Daoy (cell line): ENCODE data around the gene ACAN. TPM values are rescaled to one million over a fixed set of nuclear protein-coding genes. Genes with fewer than 3 reads are reported as not detected.

Experiments used
- DNase-seq: peaks from one replicate; pipeline ENCODE4 v3.0.0-alpha.2; 2015; ENCODE audit warnings: low read depth
- total RNA-seq: library from RNA; depleted of rRNA; stranded (reverse); fragments of >200 nt; shearing (Covaris generic); gene quantifications from 2 replicates; pipeline ENCODE4 v1.2.3, GENCODE V29; 2014; rRNA removed

Gene ACAN
- not detected in 2 replicates for total RNA-seq

DNA sequence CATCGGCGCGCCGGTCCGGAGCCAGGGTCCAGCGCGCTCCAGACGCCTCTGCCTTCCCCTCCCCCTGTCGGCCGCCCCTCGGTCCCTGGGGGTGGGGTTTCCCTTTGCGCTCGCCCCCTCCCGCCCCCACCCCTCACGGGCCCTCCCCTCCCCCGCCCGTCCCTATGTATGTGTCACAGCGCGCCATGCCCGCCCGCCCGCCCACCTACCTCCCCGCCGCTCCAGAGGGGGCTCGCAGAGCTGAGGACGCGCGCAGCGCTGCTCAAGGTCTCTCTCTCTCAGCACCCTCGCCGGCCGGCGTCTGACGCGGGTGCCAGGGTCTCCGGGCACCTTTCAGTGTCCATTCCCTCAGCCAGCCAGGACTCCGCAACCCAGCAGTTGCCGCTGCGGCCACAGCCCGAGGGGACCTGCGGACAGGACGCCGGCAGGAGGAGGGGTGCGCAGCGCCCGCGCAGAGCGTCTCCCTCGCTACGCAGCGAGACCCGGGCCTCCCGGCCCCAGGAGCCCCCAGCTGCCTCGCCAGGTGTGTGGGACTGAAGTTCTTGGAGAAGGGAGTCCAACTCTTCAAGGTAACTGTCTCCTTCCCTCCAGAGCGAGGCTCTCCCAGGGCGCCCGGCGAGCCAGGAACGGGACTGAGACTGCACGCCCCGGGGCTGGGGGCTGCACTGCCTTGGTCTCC lies at the start of gene ACAN:
Gene ACAN (plus strand): TSS at position 196 of the 679 bp plus-strand sequence. CDS start 32,771 bp downstream, outside the sequence.
- DNase-seq = no peak

DNA sequence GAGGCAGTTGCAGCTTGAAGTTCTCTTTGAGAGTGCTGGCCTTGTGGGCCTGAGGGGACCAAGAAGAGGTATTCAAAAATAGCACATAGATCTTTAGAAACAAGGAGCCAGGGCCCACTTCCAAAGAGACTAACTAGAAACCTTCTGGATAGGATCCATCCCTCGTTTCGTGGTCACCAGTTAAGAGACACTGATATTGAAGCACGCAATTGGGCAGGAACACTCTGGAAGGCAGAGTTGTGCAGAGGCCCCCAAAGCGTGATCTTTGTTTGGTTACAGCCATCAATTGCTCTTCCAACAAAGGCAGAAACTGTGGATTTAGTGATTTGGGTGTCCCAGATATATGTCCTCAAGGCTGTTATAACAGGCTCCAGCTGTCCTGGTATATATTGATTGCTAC lies 46.7 kb upstream of the ACAN start:
- no peak for DNase-seq

DNA sequence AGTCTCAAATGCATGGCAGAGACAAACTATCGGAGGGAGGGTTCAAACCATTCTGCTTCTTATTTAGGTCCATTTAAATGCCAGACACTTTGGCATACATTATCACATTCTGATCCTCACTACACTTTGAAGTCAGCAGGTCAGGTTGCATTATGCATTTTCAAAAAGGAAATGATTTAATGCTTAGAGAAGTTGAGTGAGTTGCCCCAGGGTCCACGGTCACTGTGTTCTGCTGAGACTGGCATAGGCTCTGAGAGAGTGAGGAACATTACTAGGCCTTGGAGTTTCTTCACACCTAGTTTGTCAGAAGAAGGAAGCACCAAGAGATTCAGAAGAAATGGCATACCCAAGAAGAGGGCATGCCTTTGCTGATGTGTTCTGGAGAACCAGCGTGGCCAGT lies 46.3 kb upstream of the ACAN start:
- DNase-seq = no peak

DNA sequence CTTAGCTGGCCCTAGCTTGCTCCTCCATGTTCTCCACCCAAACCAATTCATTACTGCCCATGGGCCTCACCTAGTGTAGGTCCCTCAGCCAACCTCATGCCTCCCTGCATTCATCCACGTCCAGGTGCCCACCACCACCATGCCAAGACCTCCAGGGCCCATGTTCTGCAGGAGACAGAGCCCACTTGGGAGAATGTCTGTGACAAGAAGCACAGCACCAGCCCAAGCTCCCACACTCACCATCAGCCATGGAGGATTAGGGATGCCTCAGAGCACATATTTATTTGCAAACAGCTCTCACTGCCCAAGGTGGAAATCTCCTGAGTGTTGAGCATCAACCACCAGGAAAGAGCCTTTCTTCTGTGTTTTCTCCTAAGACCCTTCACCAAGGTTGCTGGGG lies 43.4 kb upstream of the ACAN start:
- no peak for DNase-seq

DNA sequence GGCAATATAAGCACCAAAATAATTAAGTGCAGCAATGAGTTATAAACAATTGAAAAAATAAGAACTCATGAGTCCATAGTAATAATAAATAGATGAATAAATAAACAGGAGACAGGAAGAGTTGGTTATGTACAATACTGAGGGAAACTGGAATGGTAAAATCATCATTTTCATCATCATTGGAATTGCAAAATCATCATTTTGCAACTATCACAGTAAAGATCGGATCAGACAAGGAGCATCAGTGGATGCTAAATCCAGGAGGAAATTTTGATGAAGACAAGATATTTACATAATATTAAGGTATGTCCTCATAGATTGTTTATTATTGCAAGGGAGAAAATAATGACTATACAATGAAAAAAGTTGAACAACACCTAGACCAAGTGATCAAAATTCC lies 38.8 kb upstream of the ACAN start:
- no peak for DNase-seq

DNA sequence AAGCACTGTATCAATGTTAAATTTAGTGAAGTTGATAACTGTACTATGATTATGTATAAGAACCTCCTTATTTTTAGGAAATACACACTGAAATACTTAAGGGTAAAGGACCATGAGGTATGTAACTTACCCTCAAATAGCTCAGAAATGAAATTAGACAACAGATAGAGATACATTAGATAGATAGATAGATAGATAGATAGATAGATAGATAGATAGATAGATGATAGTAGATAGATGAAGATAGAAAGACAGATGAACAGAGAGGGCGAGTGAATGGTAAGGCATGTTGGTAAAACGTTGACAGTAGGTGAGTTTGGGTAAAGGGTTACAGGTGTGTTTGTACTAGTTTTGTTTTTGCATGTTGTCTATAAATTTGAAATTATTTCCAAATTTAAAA lies 38.0 kb upstream of the ACAN start:
- no peak for DNase-seq

DNA sequence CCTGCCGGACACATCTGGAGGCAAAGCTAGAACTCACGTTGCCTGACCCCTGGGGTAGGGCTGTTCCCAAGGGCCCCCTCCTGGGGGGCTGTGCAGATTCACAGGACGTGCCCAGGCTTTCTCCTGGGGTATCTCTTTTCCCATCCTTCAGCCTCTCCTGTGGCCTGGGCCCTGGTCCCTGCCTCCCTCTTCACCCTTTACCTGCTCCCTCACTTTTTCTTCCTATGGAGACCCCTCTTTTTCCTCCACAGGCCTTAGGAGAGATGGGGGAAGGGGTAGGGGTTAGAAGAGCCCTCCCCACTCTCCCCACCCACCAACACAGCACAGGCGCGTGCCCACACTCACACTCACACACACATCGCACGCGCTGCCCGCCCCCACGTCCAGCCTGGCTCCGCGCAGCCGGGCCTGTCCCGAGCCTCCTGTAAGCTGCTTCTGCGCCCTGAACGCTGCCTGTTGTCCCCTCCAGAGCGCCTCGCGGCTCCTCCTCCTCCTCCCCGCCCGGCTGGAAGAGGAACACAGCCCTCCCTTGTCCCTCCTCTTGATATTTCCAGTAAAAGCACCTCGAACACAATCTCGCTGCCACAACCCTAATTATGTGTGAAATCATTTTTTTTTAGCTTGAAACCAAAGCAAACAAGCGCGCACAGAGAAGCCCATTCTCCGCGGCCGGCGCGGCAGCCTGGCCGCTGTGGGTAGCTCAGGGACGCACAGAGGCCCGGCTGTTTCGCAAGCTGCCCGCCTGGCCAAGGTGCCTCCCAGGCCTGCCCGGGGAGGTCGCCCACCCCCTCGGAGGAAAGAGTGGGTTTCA lies 33.9 kb upstream of the ACAN start:
- DNase-seq = no peak

DNA sequence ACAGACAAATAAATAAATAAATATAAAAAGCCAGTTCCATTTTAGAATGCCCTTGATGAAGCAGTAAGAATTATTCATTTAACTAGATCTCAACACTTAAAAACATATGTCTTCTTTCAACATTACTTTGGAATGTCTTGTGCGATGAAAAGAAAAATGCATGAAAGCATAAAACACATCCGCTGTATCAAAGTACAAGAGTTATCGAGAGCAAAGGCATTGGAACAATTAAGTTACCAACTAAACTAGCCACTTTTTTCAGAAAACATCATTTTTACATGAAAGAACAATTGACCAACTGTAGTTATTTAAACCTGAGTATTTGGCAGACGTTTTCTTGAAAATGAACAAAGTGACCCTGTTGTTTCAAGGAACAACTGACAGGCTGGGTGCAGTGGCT lies 27.5 kb upstream of the ACAN start:
- DNase-seq = no peak

DNA sequence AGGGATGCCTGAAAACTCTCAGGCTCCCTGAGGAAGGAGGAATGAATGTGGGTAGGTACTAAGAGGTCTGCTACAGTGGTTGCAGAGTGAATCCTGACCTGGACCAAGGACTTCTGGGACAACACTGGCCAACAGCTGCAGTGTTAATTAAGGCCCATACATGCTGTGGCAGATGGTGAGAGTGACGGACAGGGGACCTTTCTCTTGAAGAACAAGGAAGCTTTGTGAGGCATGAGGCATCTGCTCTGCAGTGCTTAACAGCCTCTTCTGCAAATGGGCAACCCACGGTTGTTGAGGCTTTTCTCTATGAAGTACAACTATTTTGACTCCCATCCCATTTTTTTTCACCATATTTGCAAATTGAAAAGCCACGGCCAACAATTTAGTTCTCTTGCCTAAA lies 26.6 kb upstream of the ACAN start:
- DNase-seq = no peak

DNA sequence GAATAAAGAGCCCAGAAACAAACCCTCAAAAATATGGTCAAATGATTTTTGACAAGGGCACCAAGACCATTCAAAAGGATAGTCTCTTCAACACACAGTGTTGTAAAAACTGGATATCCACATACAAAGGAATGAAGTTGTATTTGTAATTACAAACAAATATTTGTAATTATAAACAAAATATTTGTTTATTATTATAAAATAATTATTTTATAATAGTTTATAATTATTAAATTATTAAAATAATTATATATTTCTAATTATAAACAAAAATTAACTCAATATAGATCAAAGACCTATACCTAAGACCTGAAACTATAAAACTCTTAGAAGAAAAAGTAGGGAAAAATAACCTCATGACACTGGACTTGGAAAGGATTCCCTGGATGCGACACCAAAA lies 23.3 kb upstream of the ACAN start:
- DNase-seq = no peak

DNA sequence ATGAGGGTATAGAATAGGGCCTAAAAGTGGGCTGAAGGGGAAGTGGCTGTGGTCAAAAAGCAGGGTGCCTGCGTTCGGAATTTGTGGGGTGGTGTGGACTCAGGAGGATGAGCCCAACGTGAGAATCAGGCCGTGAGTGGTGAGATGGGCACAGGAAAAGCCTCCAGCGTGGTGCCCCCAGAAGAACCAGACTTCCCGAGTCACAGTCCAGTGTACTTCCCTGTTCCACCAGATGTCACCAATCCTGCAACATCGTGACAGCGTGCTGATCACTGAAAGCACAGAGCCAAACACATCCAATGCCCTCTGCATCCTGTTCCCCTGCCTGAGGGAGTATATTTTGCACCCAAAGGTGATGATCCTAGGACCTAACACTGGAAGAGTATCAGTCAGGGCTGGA lies 20.8 kb upstream of the ACAN start:
- no peak for DNase-seq

DNA sequence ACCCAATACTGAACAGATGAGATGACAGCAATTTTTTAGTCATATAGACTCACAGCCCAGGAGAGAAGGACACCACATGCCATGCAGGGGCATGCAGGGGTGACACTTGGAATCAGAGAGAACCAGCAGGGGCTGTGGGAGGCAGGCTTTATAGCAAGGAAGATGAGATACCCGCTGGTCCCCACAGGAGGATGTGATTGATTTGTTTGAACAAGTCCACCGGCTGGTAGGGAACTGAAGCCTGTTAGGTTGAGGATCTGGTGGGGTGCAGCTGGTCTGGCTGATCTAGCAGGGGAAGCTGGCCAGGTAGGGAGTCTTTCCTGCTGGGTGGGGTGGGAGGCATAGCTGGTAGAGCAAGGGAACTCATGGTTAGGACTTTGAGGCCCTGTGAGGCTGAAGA lies 18.0 kb upstream of the ACAN start:
- no peak for DNase-seq

DNA sequence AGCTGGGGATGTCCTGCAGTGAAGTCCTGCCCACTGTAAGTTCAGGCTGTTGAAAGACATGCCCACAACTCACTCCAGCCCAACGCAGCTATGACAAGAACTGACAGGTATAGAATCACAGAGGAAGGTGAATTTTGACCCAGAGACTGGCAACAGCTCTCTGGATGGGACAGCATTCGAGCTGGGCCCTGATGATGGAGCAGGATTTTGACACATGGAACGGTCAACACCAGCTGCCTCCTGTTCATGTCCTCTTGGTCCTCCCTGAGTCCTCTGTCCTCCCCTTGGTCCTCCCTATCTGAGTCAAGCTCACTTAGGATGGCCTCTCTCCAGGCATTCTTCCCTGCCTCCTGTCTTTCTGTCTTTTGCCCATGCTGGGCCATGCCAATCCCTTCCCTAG lies 15.2 kb upstream of the ACAN start:
- no peak for DNase-seq

DNA sequence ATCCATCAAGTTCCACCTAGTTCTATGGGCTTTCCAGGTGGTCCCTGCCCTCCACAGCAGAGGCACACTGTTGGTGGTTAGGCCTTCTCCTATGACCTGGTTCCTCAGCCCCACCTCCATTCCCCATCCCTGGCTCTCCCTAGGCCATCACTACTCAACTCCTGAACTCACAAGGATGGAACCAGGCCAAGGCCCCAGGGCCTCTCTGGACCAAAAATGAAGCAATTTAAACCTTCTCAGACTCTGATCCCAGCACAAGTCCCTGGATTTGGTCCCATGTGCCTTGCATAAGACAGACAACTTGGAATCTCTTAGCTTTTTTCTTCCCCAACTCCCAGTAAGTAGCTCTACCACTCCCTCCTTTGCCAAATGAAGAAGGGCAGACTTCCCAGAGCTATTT lies 14.4 kb upstream of the ACAN start:
- no peak for DNase-seq

DNA sequence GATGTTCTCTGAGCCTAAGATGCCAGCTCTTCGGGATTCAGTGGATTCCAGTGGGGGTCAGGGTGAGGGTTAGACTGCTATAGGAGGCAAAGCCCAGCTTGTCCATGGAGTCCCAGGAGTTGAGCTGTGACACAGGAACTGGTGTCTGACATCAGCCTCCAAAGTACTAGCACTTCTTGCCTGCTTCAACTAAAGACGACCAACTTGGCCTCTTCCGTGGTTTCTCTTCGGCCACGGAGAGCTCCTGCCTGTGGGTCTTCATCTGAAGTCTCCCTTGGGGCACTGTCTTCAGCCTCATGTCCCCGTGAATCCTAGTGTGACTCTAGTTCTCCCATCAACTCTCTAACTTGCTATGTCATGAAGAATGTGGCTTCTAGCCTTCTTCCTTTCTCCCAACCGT lies 12.8 kb upstream of the ACAN start:
- DNase-seq = no peak

DNA sequence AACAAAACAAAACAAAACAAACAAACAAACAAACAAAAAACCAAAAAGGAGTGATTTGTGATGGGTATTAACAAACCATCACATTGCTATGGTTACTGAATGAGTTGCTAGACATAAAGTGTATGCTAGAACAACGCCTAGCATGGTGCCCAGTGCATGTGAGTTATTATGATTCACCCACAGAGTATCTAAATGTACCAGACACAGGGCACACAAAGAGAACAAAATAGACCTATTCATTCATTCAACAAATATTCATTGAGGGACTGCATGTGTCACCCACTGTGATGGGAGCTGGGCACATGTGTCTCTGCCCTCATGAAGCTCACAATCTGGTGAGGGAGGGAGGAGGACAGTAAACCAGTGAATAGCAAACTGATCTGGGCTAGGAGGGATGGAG lies 11.6 kb upstream of the ACAN start:
- DNase-seq = no peak

DNA sequence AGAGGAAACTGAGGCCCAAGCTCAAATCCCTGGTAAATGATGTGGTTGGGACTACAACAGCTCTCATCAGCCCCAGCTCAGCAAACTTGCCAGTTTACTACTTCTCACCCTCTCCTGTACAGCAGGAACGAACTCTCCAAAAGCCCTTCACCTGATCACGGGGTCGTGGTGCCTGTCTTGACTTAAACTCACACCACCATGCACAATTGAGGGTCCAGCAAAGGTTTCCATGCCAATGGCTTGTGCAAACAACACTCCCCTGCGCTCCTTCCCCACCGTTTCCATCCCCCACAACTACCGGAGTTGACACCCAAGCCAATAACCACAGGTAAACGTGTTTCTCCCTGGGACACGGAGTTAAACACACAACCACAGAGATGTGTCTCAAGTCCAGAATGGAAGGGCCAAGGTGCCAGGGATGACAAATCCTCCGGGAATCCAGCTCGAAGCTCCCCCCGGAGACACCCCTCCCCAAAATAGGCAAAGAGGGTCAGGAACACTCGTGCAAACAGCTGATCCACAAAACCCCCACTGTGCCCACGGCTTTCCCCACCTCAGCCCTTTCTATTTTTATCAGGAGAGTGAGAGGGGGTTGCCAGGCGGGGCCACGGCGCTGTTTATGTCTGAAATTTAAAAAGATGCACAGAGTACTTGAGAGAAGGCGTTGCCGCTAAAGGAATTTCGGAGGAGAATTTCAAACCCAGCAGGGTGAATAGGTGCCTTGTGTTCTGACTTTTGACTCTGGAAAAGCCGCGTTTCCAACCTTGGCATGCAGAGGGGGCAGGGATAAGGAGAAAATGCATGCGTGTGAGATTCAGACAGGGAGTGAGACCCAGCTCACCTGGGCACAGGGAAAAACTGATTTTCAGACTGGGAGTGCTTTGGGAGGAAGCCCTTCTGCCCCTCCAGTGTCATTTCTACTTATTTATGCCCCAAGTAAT lies 10.6 kb upstream of the ACAN start:
- no peak for DNase-seq

DNA sequence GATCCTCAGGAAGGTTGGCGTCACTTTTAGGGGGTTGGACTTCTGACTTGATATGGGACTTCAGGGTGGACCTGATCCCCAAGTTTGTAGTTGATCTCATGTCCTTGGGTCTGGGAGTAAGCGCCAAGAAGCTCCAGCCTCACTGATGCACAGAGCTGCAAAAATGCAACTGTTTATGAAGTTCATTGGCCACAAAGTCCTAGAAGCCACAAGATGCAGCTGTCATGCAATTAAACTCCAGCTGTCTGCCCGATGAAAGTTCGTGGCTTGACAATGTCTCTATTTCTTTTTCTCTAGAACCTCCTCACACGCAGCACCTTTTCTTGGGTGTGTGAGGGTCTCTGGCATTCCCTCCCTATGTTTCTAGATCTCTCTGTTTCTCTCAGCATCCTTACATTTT lies 9.2 kb upstream of the ACAN start:
- DNase-seq = no peak

DNA sequence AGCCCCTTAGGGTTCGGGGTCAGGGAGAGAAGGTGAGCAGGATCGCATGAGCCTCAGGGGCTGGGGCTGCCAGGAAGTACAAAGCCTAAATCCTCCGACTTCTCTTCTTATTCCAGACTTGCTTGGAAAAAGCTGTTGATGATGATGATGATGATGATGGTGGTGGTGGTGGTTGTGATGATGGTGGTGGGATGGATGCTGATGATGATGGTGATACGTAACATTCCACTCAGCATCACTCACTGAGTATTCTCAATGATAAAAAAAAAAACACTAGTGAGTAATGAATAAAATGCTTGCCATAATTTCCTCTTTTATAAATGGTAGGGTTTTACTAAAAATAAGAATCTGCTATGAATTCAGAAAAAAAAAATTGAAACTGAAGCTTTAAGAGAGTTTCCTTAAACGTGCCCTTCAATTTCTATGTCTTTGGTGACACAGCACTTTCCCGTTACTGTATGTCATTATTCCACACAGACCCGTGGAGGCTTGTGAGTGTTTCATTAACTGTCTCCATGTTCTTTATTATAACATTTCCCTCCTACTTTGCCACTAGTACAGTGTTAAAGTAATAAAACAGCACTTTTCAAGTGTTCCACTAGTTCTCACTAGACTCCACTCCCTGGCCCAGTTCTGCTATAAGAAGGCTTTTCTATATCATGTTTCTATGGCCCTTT lies 5.4 kb upstream of the ACAN start:
- no peak for DNase-seq

DNA sequence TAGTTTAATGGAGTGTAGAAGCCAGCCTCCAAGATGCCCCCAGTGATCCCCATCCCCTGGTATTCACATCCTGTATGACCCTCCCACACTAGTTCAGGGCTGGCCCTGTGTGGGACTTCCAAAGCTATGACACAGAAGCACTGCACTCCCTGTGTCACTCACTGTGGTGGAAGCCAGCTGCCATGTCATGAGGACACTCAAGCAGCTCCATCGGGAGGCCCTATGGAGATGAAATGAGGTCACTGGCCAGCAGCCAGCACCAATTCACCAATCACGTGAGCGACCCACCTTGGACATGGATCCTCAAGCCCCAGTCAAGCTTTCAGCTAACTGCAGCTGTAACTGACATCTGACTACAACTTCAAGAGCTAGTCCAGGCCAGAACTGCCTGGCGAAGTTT lies 3.9 kb upstream of the ACAN start:
- no peak for DNase-seq

DNA sequence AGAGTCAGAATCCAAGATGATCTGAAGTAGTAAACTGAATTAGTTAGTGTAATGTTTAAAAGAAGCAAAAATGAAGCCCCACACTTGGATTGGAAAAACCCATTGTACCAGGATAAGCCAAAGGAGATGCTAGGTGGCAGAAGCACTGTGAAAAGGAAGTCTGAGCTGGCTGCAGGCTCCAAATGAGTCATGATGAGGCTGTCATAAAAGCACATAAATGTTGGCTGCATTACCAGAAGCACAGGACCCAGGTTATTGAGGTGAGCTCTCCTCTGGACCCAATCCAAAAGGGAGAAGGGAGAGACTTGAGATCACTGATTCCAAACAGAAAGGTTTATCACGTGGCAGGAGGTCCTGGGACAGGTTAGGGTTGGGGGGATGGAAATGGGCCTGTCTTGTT lies 3.2 kb upstream of the ACAN start:
- peak; percentile 32 for DNase-seq

DNA sequence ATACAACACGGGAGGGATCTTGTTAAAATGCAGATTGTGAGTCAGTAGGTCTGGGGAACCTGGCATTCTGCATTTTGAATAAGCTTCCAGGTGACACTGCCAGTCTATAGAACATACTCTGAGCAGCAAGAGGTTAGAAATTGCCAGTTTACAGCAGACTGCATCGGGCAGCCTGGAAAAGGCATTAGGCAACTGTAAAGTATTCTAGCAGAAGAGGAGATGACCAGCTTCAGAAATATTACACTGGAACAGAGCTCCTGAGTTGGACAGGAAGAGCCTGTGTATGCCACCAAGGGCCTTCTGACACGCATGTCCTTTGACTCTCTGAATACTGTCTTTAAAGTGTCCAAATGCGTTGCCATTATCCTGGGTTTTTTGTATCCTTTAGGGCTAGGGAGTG lies 2.5 kb upstream of the ACAN start:
- DNase-seq = no peak
